Bone marrow (tissue), 2 donors: ENCODE data around the gene APBA2.
"Not testable (repeated sequence)": the region's sequence is repeated elsewhere in the genome, so short reads cannot be mapped to it uniquely, and the experiment has no call there.

ENCODE experiments used
- DNase-seq, 2 donors: peaks; one replicate each; lab custom pipeline; 2025; lab: John Stamatoyannopoulos, UW

The APBA2 gene

DNA sequence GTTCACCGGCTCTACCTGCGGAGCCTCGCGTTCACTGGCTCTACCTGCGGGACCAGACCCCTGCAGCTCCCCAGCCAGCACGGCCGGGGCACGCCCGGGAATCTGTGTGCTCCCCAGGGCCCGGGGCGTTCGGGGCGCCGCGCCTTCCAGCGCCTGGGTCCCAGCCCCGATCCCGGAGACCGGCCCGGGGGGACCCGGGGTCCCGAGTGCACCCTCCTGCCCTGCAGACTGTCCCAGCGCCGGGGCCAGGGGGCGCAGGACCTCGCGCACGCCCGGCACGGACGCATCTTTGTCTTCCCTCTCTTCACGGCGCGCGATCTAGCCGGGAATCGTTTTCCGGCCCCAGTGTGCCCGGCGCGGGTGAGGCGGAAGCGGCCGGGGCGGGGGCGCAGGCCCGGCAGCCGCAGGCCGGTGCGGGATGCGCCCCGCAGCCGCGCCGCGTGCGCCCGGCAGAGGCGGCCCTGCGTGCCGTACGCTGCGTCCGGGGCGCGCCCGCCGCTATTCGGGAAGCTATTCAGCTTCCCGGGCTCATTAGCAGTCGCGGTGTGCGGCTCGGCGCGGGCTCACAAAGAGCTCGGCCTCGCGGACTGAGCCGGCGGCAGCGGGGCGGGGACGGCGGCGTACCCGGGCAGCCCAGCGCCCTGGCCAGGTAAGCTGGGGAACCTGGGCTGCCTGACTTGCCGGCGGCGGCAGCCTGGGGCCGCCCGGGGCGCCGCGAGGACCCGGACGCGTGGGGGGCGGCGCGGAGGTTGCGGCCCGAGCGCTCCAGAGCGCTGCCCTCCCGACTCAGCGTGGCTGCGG is at the start of gene APBA2:
APBA2 (plus strand) TSS at position 345 of the 801 bp plus-strand sequence. CDS start 167,911 bp downstream, outside the sequence.
- no peak for DNase-seq

GRCh38 chr15:28840285-28840684 is 45.5 kb upstream of the APBA2 start:
- not testable (repeated sequence) for DNase-seq

DNA sequence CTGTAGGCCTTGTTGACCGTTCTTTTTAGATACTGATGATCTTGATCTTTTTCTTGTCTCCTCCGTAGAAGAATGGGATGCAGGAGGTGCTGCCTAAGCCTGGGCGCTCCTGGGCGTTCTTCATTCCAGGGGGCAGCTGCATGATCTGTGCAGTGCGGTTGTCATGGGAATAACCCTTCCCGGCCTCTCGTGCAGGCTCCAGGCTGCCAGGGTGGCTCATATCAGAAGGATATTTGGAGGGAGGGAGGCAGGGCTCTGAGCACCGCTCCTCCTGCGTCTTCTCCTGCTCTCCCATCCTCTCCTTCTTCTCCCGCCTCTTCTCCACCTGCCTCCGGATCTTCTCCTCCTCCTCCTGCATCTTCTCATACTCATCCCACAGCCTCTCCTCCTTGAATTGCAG is 43.6 kb upstream of the APBA2 start:
- DNase-seq: not testable (repeated sequence)

DNA sequence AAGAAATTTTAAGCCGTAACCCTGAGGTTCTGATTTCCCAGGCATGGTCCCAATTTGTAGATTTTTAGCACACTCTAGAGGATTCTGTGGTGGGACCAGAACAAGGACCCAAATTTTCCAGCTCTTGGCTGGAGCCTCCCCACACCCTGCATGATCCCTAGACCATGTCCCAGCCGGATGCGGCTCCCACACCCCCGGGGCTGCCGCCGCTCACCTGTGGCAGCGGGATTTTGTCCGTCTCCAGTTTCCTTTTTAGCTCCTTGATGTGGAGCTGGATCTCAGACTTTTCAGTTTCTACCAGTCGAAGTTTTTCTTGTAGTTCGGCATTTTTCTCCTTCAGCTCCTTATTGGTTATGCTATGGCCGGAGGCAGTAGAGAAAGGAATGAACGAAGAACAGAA is 42.3 kb upstream of the APBA2 start:
- not testable (repeated sequence) for DNase-seq

GRCh38 chr15:28844147-28844546 is 41.6 kb upstream of the APBA2 start:
- not testable (repeated sequence) for DNase-seq

GRCh38 chr15:28847247-28847646 is 38.5 kb upstream of the APBA2 start:
- DNase-seq: not testable (repeated sequence)

DNA sequence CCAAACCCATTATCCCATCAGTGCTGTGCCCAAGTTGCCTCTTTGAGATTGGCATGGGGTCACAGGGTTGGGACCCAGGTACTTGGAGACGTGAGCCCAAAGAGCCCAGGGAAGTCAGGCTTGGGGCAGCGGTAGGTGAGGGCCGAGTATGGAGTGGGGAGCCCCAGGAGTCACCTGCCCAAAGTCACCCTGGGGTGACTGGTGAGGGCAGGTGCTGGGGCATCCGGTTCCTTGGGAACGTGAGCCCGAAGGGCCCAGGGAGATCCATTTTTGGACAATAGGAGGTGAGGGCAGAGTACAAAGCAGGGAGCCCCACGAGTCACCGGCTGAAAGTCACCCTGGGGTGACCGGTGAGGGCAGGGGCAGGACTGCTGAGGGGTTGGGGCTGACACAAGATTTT is 37.8 kb upstream of the APBA2 start:
- DNase-seq: not testable (repeated sequence)

GRCh38 chr15:28848521-28848920 is 37.3 kb upstream of the APBA2 start, which contains the start of gene GOLGA6L7:
Gene GOLGA6L7, minus strand, starts transcription at chr15:28848644. Its CDS starts 95 bp downstream, at chr15:28848549.
- DNase-seq: not testable (repeated sequence)

- not testable (repeated sequence) for DNase-seq
These were observed 36.5 kb upstream of the APBA2 start for GRCh38 chr15:28849271-28849670.

GRCh38 chr15:28849766-28850165 is 36.0 kb upstream of the APBA2 start:
- DNase-seq: not testable (repeated sequence)

DNA sequence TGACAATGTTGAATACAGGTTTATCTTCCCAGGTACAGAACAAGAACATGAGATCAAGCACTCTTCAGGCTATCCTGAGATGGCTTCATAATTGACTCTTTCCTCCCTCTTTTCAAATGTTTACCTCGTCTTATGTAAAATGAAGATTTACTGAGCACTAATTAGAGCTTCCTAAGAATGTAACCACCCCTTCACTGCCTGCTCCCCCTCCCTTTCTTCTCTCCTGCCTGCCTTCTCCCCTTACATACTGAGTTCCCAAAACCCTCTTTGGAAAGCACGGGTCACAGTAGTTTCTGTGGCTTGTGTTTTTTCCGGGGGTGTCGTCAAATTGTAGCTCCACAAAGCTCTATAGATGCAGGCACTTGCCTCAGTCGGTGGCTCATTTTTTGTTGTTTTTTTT is 32.1 kb upstream of the APBA2 start:
- DNase-seq: not testable (repeated sequence)

DNA sequence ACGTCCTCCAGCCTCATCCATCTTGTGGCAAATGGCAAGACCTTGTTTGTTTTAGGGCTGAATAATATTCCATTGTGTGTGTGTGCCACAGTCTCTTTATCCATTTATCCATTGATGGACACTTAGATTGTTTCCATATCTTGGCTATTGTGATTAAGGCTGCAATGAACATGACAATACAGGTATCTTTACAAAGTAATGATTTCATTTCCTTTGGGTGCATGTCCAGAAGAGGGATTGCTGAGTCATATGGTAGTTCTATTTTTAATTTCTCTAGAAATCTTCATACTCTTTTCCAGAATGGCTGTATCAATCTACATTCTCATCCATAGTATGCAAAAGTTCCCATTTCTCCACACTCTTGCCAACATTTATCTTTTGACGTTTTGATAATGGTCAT is 31.2 kb upstream of the APBA2 start:
- DNase-seq: not testable (repeated sequence)

GRCh38 chr15:28861031-28861534 is 24.7 kb upstream of the APBA2 start:
- no peak for DNase-seq

DNA sequence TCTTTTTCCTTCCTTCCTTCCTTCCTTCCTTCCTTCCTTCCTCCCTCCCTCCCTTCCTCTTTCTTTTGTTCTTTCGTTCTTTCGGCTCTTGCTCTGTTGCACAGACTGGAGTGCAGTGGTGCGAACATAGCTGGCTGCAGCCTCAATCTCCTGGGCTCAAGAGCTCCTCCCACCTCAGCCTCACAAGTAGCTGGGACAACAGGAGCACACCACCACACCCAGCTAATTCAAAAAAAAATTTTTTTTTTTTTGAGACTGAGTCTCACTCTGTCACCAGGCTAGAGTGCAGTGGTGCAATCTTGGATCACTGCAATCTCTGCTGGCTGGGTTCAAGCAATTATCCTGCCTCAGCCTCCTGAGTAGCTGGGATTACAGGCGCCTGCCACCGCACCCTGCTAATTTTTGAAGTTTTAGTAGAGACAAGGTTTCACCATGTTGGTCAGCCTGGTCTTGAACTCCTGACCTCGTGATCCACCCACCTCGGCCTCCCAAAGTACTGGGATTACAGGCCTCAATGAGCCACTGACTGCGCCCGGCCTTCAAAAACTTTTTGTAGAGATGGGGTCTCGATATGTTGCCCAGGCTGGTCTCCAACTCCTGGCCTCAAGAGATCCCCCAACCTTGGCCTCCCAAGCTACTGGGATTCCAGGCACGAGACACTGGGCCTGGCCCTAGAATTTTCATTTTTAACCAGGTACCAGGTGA is 24.0 kb upstream of the APBA2 start:
- DNase-seq: not testable (repeated sequence)

- DNase-seq: no peak
These were observed 16.9 kb upstream of the APBA2 start for GRCh38 chr15:28868744-28869345.

DNA sequence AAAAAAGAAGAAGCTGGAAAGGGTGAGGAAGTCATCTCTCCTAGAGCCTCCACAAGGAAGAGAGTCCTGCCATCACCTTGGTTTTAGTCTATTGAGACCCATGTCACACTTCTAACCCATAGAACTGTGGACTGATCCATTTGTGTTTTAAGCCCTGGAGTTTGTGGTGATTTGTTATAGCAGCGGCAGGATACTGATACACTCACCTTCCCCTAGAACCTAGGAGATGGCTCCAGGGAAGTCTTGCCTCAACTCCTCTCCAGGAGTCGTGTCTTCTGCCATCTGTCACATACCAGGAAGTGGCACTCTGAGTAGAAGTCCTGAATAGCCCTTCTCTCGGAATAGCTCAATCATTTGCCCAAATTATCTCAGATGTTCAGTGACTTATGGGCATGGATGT is 14.6 kb upstream of the APBA2 start:
- no peak for DNase-seq

GRCh38 chr15:28873006-28873405 is 12.8 kb upstream of the APBA2 start:
- DNase-seq: no peak

GRCh38 chr15:28873585-28874190 is 12.1 kb upstream of the APBA2 start:
- DNase-seq: no peak

- DNase-seq: no peak
These were observed 10.2 kb upstream of the APBA2 start for GRCh38 chr15:28875461-28876000.

DNA sequence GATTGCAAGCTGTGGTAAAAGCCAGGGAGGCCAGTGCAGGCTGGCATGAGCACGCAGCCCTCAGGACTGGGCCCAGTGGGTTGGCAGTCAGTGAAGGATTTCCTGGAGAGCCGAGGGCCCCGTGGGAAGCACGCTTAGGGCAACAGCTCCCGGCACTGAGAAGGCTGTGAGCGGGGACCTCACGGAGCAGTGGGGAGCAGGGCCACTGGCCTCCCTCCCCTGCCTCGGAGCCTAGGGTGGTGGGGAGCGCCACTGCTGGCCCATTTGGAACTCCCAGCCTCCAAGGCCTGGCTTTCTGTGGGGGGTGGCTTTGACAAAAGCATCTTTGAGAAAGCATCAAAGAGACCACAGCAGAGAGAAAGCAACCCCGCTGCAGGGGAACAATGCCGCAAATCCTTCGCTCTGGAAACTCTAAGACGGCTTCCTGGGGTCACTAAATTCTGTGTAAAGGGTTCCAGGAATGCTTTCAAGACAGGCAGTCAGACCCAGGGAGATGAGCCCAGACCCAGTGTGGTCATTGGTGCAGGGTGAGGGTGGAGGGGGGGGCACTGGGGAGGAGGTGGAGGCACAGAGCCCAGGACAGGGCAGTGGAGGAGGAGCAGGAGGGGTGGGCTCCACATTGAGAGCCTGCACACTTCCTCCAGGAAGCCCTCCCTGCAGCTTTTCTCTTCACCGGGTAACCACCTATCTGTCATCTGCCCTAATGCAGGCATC is 9.5 kb upstream of the APBA2 start:
- no peak for DNase-seq

DNA sequence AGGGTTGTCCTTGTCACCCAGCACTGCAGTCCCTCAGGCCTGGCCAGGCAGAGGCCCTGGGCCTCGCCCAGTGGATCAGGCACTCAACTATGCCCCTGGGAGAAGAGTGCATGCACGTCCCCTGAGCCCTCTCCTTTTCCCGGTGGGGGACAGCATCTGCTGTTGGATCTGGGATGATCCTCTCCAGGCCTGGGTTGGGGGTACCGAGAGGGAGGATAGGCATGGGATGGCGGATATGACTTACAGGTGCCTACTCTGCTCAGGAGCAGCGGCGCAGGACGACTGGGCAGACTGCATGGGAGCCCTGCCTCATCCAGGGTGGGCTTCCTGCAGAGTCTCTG is 9.0 kb upstream of the APBA2 start:
- no peak for DNase-seq
